K562 (cell line): ENCODE results near the gene PDGFA. TPM values are rescaled to one million over a fixed set of nuclear protein-coding genes. Genes with fewer than 3 reads are reported as not detected.

ENCODE experiments used
- FOXO4 ChIP-seq: fragments of 450-650 bp; formaldehyde crosslinking; IDR thresholded peaks from 2 replicates; pipeline ENCODE4 v1.4.0; 2020; ENCODE audit warnings: mild to moderate bottlenecking, moderate library complexity
- MGA ChIP-seq: fragments of 450-650 bp; IDR thresholded peaks from 2 replicates; pipeline ENCODE4 v1.6.1; 2016; ENCODE audit warnings: mild to moderate bottlenecking, moderate library complexity
- NCOR1 ChIP-seq: fragments of 450-650 bp; IDR thresholded peaks from 2 replicates; pipeline ENCODE4 v1.6.1; 2016; ENCODE audit warnings: mild to moderate bottlenecking, moderate library complexity
- SMAD4 ChIP-seq: fragments of 250-450 bp; sonication (Bioruptor Pico); conservative IDR thresholded peaks from 2 replicates; pipeline ENCODE4 v1.8.0; 2021; ENCODE audit warnings: inconsistent platforms, mild to moderate bottlenecking, moderate library complexity
- TBL1XR1 ChIP-seq, 2 experiments: IDR thresholded peaks; 2 replicates each; pipeline ENCODE4 v1.6.1; 2012; ENCODE audit warnings: improper control_type of control experiment in 2 of 2, low read length in 2 of 2, mild to moderate bottlenecking in 1 of 2
- ZFX ChIP-seq: sonication (generic); formaldehyde crosslinking; IDR thresholded peaks from 2 replicates; pipeline ENCODE4 v1.8.0; 2022; ENCODE audit warnings: mild to moderate bottlenecking, missing genetic modification reagents, moderate library complexity
- ZNF592 ChIP-seq: fragments of 450-650 bp; IDR thresholded peaks from 2 replicates; pipeline ENCODE4 v1.6.1; 2017; ENCODE audit warnings: antibody characterized with exemption, mild to moderate bottlenecking
- polyA plus RNA-seq, 8 experiments: library from polyadenylated mRNA; depleted of rRNA in 4 of 8; stranded (reverse) in 5 of 8; unstranded in 3 of 8; fragments of >200 nt; fragmentation: Nextera tagmentation in 2 of 8; fragmentation: Illumina TruSeq in 1 of 8; extraction: Ambion mirVana in 2 of 8; extraction: Trizol in 1 of 8; gene quantifications; 2 replicates each; pipeline versions ENCODE4 v1.2.1 to v1.2.3, GENCODE V29; 2011 to 2014; ENCODE audit warnings: inconsistent platforms in 1 of 8, missing spikeins in 1 of 8
- total RNA-seq, 7 experiments: library from RNA; depleted of rRNA in 6 of 7; stranded (reverse); fragments of >200 nt in 6 of 7; fragmentation: Illumina TruSeq in 2 of 7; extraction: Trizol in 2 of 7; gene quantifications; 2 replicates each; pipeline versions ENCODE4 v1.2.1 to v1.2.3, GENCODE V29; 2011 to 2021; ENCODE audit warnings: low replicate concordance in 1 of 7

The PDGFA gene
- total and polyA plus RNA-seq, 9 of the 15 experiments (the other 6 are each of a cell fraction or from before 2014, with no cell fraction given): 2.5 to 10.2 (median 4.6) TPM

- TF ChIP-seq MGA (peak; percentile 71), NCOR1 (peak; percentile 75), TBL1XR1 (IDR thresholded peaks at IDR 0.05; ENCODE audit: low read length in 2 of 2) (0 out of 4 replicates have a peak, but pooled peaks of 1 of the 2 experiments have one; percentile 18), ZFX (peak; percentile 24; the same call in 1 of the 2 replicates), ZNF592 (peak; percentile 58; the same call in 1 of the 2 replicates), SMAD4 (no peak), FOXO4 (no peak)
Observed at GRCh38 chr7:523347-524336, 4.0 kb upstream of the PDGFA start (continued).
